Stimulated activated CD8-positive, alpha-beta memory T cell treated with anti-CD3 and anti-CD28 coated beads, Interleukin-15, amount 100 ng/mL, for 24 hours (primary cell): Measurements from ENCODE around the gene KLK3.
A peak's percentile ranks its signal among the peaks of the same experiment; 100 is the strongest.

Experiments used
- DNase-seq: peaks from one replicate; pipeline ENCODE4 v3.0.0-alpha.2; 2020; ENCODE audit warnings: low read depth

Gene KLK3

GRCh38 chr19:50831026-50831396, 23.7 kb upstream of the KLK3 start:
- DNase-seq: no peak

- no peak for DNase-seq
Observed at GRCh38 chr19:50832666-50833065, 22.0 kb upstream of the KLK3 start.

- no peak for DNase-seq
Observed at GRCh38 chr19:50833117-50833801, 21.5 kb upstream of the KLK3 start, which contains the start of gene KLK15. Gene KLK15, minus strand, starts transcription at chr19:50833574. Its CDS starts 2,082 bp downstream, at chr19:50831492.

DNA sequence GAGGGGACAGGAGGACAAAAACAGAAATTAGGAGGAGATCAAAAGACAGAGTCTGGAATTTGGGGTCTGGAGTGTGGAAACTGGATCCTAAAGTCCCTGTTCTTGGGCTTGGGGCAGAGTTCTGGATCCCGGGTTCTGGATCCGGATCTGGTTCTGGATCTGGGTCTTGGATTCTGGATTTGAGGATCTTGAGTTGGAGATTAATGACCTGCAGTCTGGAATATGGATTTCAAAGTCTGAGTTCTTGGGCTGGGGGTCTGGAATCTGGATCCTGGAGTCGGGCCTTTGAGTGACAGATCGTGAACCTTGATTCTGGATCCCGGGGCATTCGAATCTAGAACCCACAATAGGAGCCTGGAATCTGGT, 20.9 kb upstream of the KLK3 start:
- DNase-seq: no peak

GRCh38 chr19:50835103-50835784, 19.5 kb upstream of the KLK3 start:
- DNase-seq: no peak

DNA sequence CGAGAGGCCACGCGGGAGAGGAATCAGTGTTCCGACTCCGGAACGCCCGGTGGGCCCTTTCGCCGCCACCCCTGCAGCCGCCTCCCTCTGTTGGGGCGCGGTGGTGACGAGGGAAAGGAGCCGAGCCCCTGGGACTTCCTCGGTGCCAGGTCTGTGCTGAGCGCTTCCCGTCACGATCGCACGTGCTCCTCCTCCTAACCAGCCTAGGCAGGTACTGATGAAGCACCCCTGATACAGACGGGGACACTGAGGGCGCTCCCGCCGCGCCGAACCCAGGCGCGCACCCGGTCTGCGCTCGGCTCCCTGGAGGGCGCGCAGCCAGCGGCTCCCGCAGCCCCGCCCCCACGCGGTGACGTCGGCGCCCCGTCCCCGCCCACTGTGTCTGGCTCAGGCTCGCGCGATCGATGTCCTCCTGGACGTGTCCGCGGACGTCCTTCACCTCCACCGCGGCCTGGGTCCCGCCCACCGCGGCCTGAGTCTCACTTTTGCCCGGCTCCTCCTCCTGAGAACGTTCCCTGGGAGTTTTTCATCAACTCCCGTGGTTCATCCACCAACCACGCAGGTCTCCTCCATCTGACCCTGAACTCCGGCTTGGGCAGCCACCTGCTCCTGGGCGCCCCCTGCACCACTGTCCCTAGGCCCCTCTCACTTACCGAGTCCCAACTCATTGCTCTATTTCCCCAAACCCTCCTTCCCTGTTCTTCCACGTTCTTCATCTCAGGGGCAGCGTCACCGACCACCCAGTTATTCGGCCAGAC, 18.8 kb upstream of the KLK3 start:
- DNase-seq: peak; percentile 59

DNA sequence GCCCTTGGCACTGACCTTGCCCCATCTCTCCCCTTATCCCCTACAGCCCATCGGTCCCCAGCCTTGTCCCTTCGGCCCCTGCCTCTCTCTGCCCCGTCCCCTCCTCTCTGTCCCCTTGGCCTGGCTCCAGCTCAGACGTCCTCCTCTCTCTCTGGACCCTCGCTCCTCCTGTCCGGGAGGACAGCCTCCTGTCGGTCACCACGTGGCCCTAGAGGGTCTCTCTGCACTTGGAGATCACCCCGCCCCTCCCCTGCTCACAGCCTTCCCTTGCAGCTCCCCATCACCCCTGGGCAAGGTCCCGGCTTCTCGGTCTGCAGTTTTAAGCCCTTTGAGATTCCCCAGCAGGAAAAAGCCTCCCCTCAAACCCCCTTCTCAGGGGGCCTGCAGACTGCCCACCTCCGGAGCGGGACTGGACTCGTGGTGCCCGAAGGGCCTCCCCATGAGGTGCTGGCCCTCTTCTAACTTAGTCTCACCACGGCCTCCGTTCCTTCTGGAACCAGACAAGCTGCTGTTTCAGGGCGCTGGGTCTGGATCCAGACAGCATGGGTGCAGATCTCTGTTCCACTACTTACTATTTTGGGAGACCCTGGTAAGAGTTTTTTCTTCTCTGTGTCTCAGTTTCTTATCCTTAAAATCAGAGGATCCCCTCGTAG, 18.0 kb upstream of the KLK3 start:
- no peak for DNase-seq

- DNase-seq: no peak
Observed at GRCh38 chr19:50837300-50837699, 17.4 kb upstream of the KLK3 start.

DNA sequence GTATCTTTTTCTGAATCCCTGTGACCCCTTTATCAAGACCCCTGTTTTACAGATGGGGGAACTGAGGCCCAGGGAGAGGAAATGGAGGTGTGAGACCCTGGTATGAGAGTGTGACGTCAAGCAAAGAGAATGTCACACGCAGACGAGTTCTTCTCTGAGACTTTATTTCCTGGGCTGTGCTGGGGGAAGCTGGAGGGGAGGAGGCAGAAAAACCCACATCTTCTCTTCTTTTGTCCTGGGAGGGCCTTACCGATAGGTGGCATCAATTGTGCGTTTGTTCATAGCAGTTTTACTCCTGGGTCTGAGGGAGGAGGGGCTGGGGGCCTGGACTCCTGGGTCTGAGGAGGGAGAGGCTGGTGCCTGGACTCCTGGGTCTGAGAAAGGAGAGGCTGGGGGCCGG, 16.5 kb upstream of the KLK3 start:
- DNase-seq: no peak

GRCh38 chr19:50839712-50840655, 14.7 kb upstream of the KLK3 start:
- DNase-seq: no peak

DNA sequence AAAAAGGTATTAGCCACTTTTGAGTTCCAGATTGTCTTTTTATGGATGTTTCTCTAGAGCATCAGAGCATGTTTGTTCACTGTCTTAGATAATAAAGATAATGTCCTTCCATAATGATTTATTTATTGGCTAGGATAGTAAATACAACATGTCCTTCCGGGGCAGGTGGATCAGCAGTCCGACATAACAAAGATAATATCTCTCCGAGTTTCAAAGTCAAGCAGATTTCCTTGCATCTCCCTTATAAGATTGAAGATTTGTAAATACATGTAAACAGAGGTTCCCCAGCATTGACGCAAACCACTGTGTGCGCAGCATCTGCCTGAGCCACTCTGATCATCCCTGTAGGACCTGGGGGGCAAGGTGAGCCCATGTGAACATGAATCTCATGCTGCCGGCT, 12.6 kb upstream of the KLK3 start:
- DNase-seq: no peak

DNA sequence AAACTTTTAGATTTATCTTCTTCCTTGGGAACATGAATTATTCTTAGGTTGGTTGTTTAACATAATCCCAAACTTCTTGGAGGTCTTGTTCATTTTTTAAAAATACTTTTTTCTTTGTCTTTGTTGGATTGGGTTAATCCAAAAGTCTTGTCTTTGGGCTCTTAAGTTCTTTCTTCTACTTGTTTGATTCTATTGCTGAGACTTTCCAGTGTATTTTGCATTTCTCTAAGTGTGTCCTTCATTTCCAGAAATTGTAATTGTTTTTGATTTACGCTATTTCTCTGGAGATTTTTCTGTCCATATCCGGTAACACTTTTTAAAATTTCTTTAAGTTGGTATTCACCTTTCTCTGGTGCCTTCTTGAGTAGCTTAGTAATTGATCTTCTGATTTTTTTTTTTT, 11.5 kb upstream of the KLK3 start:
- DNase-seq: no peak

- no peak for DNase-seq
Observed at GRCh38 chr19:50843701-50844221, 11.0 kb upstream of the KLK3 start.

DNA sequence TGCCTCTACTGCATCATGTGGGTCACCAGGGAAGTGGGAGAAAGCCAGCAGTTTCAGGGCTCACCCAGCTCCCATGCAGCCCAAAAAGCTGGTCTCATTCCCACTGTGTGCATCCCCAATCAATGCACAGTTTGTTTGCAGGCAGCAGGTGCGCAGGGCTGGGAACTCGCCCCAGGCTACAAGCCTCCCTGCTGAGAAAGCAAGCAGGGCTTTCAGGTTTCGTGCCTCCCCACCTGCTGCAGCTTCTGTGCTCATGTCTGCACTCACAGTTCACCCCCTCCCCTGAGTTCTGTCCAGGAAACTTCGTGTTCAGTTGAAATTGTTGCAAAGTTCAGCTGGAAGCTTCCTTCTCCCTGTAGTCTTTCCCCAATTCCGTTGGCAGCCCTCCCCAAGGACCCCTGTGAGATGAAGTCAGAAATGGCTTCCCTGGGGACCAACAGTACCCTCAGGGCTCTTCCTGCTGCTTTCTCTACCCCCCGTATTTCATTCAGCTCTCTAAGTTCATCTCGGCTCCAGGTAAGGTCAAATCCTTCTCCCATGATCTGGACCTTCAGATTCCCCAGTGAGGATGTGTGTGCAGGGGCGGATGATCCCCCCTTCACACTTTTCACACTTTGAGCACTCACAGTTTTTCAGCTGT, 10.3 kb upstream of the KLK3 start:
- no peak for DNase-seq

DNA sequence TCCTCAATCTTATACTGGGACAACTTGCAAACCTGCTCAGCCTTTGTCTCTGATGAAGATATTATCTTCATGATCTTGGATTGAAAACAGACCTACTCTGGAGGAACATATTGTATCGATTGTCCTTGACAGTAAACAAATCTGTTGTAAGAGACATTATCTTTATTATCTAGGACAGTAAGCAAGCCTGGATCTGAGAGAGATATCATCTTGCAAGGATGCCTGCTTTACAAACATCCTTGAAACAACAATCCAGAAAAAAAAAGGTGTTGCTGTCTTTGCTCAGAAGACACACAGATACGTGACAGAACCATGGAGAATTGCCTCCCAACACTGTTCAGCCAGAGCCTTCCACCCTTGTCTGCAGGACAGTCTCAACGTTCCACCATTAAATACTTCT, 4.0 kb upstream of the KLK3 start:
- no peak for DNase-seq

GRCh38 chr19:50851620-50852019, 3.1 kb upstream of the KLK3 start:
- no peak for DNase-seq

DNA sequence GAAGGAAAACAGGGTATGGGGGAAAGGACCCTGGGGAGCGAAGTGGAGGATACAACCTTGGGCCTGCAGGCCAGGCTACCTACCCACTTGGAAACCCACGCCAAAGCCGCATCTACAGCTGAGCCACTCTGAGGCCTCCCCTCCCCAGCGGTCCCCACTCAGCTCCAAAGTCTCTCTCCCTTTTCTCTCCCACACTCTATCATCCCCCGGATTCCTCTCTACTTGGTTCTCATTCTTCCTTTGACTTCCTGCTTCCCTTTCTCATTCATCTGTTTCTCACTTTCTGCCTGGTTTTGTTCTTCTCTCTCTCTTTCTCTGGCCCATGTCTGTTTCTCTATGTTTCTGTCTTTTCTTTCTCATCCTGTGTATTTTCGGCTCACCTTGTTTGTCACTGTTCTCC, 2.7 kb downstream of the KLK3 start:
- no peak for DNase-seq

DNA sequence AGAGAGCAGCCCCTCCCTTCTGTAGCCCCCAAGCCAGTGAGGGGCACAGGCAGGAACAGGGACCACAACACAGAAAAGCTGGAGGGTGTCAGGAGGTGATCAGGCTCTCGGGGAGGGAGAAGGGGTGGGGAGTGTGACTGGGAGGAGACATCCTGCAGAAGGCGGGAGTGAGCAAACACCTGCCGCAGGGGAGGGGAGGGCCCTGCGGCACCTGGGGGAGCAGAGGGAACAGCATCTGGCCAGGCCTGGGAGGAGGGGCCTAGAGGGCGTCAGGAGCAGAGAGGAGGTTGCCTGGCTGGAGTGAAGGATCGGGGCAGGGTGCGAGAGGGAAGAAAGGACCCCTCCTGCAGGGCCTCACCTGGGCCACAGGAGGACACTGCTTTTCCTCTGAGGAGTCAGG, 4.2 kb downstream of the KLK3 start:
- no peak for DNase-seq

DNA sequence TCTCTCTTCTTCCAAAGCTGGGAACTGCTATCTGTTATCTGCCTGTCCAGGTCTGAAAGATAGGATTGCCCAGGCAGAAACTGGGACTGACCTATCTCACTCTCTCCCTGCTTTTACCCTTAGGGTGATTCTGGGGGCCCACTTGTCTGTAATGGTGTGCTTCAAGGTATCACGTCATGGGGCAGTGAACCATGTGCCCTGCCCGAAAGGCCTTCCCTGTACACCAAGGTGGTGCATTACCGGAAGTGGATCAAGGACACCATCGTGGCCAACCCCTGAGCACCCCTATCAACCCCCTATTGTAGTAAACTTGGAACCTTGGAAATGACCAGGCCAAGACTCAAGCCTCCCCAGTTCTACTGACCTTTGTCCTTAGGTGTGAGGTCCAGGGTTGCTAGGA, 5.1 kb downstream of the KLK3 start:
- no peak for DNase-seq

DNA sequence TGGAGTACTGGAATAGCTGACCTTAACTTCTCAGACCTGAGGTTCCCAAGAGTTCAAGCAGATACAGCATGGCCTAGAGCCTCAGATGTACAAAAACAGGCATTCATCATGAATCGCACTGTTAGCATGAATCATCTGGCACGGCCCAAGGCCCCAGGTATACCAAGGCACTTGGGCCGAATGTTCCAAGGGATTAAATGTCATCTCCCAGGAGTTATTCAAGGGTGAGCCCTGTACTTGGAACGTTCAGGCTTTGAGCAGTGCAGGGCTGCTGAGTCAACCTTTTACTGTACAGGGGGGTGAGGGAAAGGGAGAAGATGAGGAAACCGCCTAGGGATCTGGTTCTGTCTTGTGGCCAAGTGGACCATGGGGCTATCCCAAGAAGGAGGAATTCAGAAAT, 6.3 kb downstream of the KLK3 start:
- DNase-seq: no peak
